NCI-H2171 (cell line): ENCODE measurements around the gene CAPZB.
A peak's percentile ranks its signal among the peaks of the same experiment; 100 is the strongest.

Experiments used
- DNase-seq: peaks from one replicate; lab custom pipeline; 2025; lab: John Stamatoyannopoulos, UW

The CAPZB gene

GRCh38 chr1:19468397-19468956 is 16.9 kb downstream of the CAPZB start:
- peak; percentile 68 for DNase-seq

GRCh38 chr1:19467199-19468187 is 17.8 kb downstream of the CAPZB start:
- DNase-seq: no peak

- DNase-seq: no peak
Observed at GRCh38 chr1:19466112-19466561, 19.2 kb downstream of the CAPZB start.

- no peak for DNase-seq
Observed at GRCh38 chr1:19465650-19466049, 19.7 kb downstream of the CAPZB start.

- DNase-seq: no peak
Observed at GRCh38 chr1:19465123-19465522, 20.2 kb downstream of the CAPZB start.

GRCh38 chr1:19464696-19465095 is 20.6 kb downstream of the CAPZB start:
- DNase-seq: no peak

GRCh38 chr1:19463504-19463803 is 21.9 kb downstream of the CAPZB start:
- DNase-seq: no peak

- DNase-seq: no peak
Observed at GRCh38 chr1:19462781-19463503, 22.4 kb downstream of the CAPZB start.

GRCh38 chr1:19461220-19461554 is 24.2 kb downstream of the CAPZB start:
- DNase-seq: no peak

- DNase-seq: peak; percentile 15
Observed at GRCh38 chr1:19460535-19461219, 24.7 kb downstream of the CAPZB start.

- DNase-seq: no peak
Observed at GRCh38 chr1:19458815-19459417, 26.4 kb downstream of the CAPZB start.

- peak; percentile 13 for DNase-seq
Observed at GRCh38 chr1:19457607-19458006, 27.7 kb downstream of the CAPZB start.

- DNase-seq: peak; percentile 60
Observed at GRCh38 chr1:19456968-19457441, 28.3 kb downstream of the CAPZB start.

GRCh38 chr1:19455353-19455752 is 30.0 kb downstream of the CAPZB start:
- no peak for DNase-seq

- DNase-seq: no peak
Observed at GRCh38 chr1:19454265-19455146, 30.8 kb downstream of the CAPZB start.

- DNase-seq: no peak
Observed at GRCh38 chr1:19453741-19454201, 31.6 kb downstream of the CAPZB start.

GRCh38 chr1:19452221-19452663 is 33.1 kb downstream of the CAPZB start:
- DNase-seq: no peak

GRCh38 chr1:19450811-19451515 is 34.4 kb downstream of the CAPZB start:
- DNase-seq: peak; percentile 37

- no peak for DNase-seq
Observed at GRCh38 chr1:19449454-19450228, 35.7 kb downstream of the CAPZB start.
